Glutamatergic neuron (in vitro differentiated cells): ENCODE measurements around the gene TACC2. TPM values are rescaled to one million over a fixed set of nuclear protein-coding genes. Genes with fewer than 3 reads are reported as not detected.
"Not testable (repeated sequence)": the region's sequence is repeated elsewhere in the genome, so short reads cannot be mapped to it uniquely, and the experiment has no call there.

Experiments
- DNase-seq: peaks from one replicate; pipeline ENCODE4 v3.0.0; 2022
- H3K27ac Mint-ChIP-seq: one replicate; pipeline ENCODE4 v1.8.0; 2020; ENCODE audit warnings: mild to moderate bottlenecking, mixed read lengths, inconsistent platforms; ENCODE audit not compliant: unreplicated experiment
- H3K27me3 Mint-ChIP-seq: one replicate; pipeline ENCODE4 v1.8.0; 2020; ENCODE audit warnings: mild to moderate bottlenecking, moderate library complexity, mixed read lengths, inconsistent platforms; ENCODE audit not compliant: unreplicated experiment
- H3K36me3 Mint-ChIP-seq: one replicate; pipeline ENCODE4 v1.8.0; 2020; ENCODE audit warnings: mild to moderate bottlenecking, mixed read lengths, inconsistent platforms; ENCODE audit not compliant: unreplicated experiment
- H3K4me1 Mint-ChIP-seq: one replicate; pipeline ENCODE4 v1.8.0; 2020; ENCODE audit warnings: mild to moderate bottlenecking, low read depth, mixed read lengths, inconsistent platforms; ENCODE audit not compliant: unreplicated experiment
- H3K4me3 Mint-ChIP-seq: one replicate; pipeline ENCODE4 v1.8.0; 2020; ENCODE audit warnings: mild to moderate bottlenecking, mixed read lengths, inconsistent platforms; ENCODE audit not compliant: unreplicated experiment
- H3K9me3 Mint-ChIP-seq: one replicate; pipeline ENCODE4 v1.8.0; 2020; ENCODE audit warnings: mild to moderate bottlenecking, moderate library complexity, mixed read lengths, inconsistent platforms; ENCODE audit not compliant: unreplicated experiment
- total RNA-seq: library from RNA; stranded (reverse); fragmentation: NEBNext Ultra II Directional; extraction: Animal tissue kit (Norgen Biotek cat#: 25700); gene quantifications from one replicate; pipeline ENCODE4 v1.2.1, GENCODE V29; 2021; ENCODE audit not compliant: unreplicated experiment
- TF ChIP-seq, protein P1 (sequence below): fragments of 200-600 bp; sonication (generic); IDR thresholded peaks from one replicate; pipeline ENCODE4 v1.5.0; 2021; ENCODE audit not compliant: partially characterized antibody, unreplicated experiment

The TACC2 gene
- total RNA-seq, 1 donor from 2014 or later = 499 TPM

DNA sequence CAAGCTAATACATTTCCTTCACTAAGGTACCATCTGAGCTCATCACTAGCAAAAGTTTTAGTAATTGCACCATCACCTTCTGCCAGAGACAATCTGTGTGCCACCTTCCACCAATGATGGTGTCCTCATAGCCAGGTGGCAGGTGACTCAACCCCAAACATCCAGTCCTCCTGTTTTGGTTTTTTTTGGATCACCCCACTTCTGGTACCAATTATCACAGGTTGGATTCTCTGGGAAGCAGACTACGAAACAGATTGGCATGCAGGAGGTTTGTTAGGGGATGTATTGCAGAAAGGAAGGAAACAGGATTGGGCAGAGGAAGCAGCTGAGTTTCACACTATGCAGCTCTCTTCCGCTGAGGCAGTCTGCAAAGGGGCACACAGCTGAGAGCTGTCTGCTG, 4.5 kb upstream of the TACC2 start:
- Mint-ChIP-seq H3K27ac (no peak overlapping the region), H3K27me3 (peaks cover 2% of the 10 kb centered on the region), H3K4me3 (no peak overlapping the region), H3K4me1 (no peaks in the 10 kb centered on the region), H3K9me3 (peaks cover 11% of the 10 kb centered on the region), H3K36me3 (peaks cover 24% of the 10 kb centered on the region)
- TF ChIP-seq, protein P1, sequence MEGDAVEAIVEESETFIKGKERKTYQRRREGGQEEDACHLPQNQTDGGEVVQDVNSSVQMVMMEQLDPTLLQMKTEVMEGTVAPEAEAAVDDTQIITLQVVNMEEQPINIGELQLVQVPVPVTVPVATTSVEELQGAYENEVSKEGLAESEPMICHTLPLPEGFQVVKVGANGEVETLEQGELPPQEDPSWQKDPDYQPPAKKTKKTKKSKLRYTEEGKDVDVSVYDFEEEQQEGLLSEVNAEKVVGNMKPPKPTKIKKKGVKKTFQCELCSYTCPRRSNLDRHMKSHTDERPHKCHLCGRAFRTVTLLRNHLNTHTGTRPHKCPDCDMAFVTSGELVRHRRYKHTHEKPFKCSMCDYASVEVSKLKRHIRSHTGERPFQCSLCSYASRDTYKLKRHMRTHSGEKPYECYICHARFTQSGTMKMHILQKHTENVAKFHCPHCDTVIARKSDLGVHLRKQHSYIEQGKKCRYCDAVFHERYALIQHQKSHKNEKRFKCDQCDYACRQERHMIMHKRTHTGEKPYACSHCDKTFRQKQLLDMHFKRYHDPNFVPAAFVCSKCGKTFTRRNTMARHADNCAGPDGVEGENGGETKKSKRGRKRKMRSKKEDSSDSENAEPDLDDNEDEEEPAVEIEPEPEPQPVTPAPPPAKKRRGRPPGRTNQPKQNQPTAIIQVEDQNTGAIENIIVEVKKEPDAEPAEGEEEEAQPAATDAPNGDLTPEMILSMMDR = no peak
- no peak for DNase-seq

DNA sequence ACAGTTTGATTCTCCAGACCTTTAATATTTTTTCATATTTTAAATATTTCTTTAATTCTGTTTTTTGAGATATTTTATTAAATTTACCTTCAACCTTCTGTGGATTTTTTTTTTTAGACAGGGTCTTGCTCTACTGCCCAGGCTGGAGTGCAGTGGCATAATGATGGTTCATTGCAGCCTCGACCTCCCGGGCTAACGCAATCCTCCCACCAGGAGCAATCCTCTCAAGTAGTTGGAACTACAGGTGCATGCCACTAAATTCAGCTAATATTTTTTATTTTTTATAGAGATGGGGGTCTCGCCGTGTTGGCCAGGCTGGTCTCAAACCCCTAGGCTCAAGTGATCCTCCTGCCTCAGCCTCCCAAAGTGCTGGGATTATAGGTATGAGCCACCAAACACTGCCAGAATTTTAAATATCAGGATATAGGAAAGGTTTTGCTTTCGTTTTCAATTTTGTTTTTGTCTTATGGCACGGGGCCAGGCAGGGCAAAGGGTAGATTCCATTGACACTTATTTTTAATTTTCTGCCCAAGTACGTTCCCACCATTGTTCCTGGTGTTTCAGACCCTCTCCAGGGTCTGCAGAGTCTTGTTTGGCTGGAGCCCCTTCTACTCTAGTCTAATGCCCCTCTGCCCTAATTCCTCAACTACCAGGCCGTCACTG, 1.2 kb downstream of the TACC2 start:
- Mint-ChIP-seq H3K27ac (no peak overlapping the region), H3K4me1 (peaks cover 3% of the 10 kb centered on the region), H3K4me3 (no peak overlapping the region), H3K9me3 (no peaks in the 10 kb centered on the region), H3K36me3 (peaks cover 15% of the 10 kb centered on the region), H3K27me3 (peaks cover 3% of the 10 kb centered on the region)
- no peak for DNase-seq
- TF ChIP-seq, protein P1 = no peak

GRCh38 chr10:121991727-121992126, 2.8 kb downstream of the TACC2 start:
- H3K27me3 Mint-ChIP-seq, H3K27ac Mint-ChIP-seq, H3K4me3 Mint-ChIP-seq, H3K4me1 Mint-ChIP-seq, H3K9me3 Mint-ChIP-seq, DNase-seq: not testable (repeated sequence)
- H3K36me3 Mint-ChIP-seq = peaks cover 12% of the 10 kb centered on the region

DNA sequence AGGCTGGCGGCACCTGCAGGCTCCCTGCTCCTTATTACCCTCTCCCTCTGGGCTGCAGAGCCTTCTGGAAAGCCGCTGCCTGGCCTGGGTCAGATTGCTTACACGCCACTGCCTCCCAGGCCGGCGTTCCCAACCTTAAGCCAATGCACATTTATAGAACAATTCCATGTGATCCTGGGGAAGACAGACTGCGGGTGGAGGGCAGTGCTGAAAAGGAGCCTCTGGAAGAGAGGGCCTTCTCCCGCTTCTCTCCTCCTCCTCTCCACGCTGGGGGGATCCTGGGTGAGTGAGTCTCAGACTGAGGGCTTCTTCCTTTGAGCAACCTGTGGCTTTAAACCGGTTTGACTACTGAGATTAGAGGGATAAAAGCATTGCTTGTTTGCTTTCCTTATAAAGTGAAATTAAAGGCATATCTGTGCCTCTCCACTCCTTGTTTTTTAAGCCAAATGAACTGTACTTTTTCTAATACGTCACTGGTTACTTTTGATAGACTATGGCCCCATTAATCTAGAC, 5.5 kb downstream of the TACC2 start:
- DNase-seq = peak; percentile 50
- Mint-ChIP-seq H3K9me3 (no peaks in the 10 kb centered on the region), H3K4me3 (no peak overlapping the region), H3K36me3 (peaks cover 13% of the 10 kb centered on the region), H3K27ac (no peak overlapping the region), H3K4me1 (peaks cover 8% of the 10 kb centered on the region), H3K27me3 (peaks cover 3% of the 10 kb centered on the region)
- TF ChIP-seq, protein P1 = no peak

DNA sequence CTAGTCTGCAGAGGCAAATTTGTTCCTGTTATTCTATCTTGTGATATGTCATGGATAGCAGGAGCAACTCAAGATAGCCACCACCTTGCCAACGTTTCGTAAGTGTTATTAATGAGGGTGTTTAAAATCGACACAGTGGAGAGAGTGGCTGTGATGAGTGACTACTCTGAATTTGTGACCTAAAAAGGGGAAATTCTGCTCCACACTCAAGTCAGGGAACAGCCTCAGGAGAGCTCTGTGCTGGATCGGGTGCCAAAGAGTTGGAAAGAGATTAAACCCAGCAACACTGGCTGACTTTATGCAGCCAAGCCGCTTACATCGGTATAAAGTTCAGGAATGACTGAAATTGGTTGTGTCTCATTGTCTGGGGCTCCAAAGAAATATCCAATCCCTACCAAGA, 9.5 kb downstream of the TACC2 start:
- Mint-ChIP-seq H3K27ac (no peak overlapping the region), H3K4me3 (no peak overlapping the region), H3K4me1 (peaks cover 8% of the 10 kb centered on the region), H3K27me3 (no peaks in the 10 kb centered on the region), H3K9me3 (peaks cover 2% of the 10 kb centered on the region), H3K36me3 (peaks cover 19% of the 10 kb centered on the region)
- DNase-seq = no peak
- TF ChIP-seq, protein P1 = no peak
